Measurements from ENCODE around the gene SETDB2.

Gene SETDB2

GRCh38 chr13:49429121-49429520 lies 15.0 kb upstream of the SETDB2 start:
- DNase-seq (ENCODE audit: low read depth, low spot score), result no peak

DNA sequence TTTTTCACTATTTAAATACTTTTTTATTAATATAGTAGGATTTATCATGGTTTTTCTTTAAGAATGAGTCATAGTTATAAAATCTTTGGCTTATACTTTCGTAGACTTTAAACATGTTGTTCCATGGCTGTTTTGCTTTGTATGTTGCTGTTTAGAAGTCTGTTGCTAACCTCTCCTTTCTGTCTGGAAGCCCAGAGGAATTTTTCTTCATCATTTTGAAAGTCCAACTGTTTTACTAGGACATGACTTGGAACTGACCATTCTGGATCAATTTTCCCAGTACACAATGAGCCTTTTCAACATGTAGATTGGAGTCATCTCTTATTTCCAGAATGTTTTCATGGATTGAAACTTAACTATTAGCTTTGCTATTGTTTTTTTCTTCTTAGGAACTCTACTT lies 8.1 kb upstream of the SETDB2 start:
- DNase-seq (ENCODE audit: low read depth, low spot score), result peak; percentile 16

DNA sequence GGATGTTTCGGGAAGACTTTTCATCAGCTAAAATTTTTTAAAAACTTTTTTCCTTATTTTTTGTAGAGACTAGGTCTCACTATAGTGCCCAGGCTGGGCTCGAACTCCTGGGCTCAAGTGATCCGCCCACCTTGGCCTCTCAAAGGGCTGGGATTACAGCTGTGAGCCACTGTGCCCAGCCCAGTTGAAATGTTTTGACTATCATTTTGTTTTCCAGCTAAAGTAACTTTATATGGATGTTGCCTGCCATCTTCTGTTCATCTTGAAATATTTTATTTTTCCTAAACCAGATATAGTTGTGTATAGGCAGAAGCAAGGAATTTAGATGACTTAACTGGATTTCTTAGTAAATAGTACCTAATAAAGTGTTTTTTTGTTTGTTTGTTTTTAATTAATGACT lies 7.2 kb upstream of the SETDB2 start:
- peak; percentile 43 for DNase-seq (ENCODE audit: low read depth, low spot score)

- DNase-seq (ENCODE audit: low read depth, low spot score), result no peak
Observed at GRCh38 chr13:49437705-49438104, 6.4 kb upstream of the SETDB2 start.

DNA sequence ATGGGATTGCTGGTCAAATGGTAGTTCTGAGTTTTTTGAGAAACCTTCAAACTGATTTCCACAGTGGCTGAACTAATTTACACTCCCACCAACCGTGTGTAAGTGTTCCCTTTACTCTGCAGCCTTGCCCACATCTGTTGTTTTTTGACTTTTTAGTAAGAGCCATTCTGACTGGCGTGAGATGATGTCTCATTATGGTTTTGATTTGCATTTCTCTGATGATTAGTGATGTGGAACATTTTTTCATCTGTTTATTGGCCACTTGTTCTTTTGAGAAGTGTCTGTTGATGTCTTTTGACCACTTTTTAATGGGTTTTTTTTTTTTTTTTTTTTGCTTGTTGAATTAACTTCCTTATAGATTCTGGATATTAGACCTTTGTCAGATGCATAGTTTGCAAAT lies 4.5 kb upstream of the SETDB2 start:
- DNase-seq (ENCODE audit: low read depth, low spot score), result no peak

- DNase-seq (ENCODE audit: low read depth, low spot score), result no peak
Observed at GRCh38 chr13:49441312-49441711, 2.8 kb upstream of the SETDB2 start.

DNA sequence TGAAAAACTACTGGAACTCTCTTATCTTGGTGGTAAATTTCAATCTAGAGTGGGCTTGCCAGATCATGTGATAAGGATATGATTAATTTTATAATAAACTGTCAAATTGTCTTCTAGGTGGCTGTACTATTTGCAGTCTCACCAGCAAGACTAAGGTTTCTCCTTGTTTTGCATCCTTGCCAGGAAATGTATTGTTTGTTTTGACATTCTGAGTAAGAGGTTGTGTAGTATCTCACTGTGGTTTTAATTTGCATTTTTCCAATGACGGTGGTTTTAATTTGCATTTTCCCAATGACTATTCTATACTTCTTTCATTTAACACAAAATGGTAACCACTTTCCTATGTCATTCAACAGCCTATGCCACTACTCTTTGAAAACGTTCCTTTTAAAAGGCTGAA lies 2.2 kb upstream of the SETDB2 start:
- DNase-seq (ENCODE audit: low read depth, low spot score), result peak; percentile 85

DNA sequence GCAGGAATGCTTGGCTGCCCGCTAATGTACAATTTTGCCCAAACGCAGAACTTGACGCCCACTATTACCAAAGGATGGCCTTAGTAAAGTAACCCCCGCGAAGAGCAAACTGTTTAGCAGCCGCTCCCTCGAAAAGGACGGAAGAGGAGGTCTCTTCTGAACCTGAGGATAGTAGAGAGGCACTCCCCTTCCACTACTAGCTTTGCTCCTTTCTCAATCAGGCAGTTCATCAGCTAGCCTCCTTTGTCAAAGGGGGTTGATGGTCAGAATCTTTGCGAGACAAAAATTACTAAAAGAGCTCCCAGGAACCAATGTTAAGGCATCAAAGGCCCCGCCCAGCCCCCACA lies 744 bp upstream of the SETDB2 start:
- DNase-seq (ENCODE audit: low read depth, low spot score), result no peak

DNA sequence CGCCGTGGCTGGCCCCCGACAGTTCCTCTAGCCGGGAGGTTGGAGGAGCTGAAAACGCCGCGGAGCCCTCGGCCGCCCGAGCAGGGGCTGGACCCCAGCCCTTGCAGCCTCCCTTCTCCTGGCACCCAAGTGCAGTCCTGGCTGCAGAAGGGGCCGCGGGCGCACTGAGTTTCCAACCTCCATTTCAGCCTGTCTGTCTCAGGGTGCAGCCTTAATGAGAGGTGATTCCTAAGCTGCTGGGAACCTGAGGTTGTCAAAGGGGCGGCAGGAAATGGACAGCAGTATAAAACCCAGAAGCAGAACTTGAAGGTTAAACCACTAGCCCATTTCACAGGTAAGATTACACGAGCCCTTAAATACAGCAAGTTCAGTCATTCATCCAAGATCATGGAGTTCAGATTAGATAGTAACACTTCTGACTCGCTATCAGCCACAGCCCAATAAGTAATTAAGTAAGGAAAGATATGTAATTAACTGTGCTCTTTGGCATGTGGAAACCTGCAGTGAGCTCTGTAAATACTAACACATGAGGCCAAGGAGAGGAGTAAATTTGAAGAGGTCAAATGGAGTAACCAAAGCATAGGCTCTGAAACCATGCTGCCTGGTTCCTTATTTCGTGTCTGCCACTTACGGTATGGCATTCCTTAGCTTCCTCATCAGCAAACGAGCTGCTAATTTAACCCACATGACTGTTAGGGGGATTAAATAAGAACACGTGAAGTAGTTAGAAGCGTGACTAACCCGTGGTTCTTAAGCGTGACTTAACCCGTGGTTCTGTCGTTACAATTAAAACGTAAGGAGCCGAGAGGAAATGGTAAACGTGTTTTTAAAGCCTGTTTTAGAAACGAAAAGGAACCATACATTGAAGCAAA lies 686 bp downstream of the SETDB2 start:
- DNase-seq (ENCODE audit: low read depth, low spot score), result peak; percentile 59

DNA sequence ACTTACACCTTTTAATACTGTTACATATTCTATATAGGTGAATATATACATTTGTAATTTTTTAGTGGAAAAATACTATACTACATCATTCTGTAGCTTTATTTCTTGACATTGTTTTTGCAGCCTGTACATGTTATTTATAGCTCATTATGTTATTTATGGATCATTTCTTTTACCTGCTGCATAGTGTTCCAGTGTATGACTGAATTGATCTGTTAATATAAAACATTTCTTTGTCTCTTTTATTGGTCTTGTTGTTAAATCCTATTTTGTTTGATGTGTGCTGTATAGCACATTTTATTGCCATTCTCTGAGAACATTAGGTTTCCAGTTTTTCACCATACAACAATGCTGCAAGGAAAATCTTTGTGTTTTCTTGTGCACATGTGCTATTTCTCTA lies 2.4 kb downstream of the SETDB2 start:
- no peak for DNase-seq (ENCODE audit: low read depth, low spot score)

DNA sequence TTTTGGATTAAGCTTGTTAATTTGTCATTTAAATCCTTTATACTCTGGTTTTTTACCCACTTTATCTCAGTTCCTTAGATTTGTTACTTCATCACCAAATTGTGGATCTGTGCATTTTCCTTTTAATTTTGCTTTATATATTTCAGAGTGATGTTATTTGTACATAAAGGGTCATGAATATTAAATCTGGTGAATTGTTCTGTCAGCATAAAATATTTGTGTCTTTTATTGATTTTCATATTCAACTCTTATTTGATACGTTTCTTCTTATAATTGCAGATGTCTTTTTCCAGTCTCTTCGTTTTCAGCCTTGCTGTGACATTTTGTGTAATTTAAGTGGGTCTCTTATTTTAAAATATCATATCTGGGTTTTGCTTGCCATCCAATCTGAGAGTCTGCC lies 4.7 kb downstream of the SETDB2 start:
- DNase-seq (ENCODE audit: low read depth, low spot score), result no peak

DNA sequence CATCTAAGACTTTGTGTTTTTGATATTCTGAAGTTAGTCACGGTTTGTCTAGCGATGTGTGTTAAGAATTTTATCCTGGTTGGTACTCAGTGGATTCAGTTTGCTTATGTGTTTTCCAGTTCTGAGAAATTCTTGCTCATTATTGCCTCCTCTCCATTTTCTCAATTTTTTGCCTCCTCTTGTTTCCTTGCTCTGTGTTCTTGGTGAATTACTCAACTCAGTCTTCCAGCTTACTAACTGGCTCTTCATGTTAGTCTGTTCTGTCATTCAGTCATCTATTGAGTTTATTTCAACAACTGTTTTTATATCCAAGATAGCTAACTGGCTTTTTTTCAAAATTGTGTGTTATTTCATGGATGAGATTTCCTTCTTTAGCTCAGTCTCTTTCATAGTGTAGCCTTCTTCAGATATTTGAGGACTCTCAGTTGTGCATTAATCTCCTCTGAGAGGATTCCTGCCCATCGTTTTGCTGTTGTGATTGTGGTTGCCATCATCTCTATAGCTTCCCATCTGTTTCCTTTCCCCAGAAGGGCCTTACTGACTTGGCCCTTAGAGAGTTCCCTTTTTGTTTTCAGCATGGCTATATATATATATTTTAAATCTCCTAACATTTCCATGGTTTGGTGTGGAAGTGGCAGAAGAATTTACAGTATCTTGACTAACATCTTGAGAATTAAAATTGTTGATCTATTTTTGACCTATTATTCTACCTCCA lies 6.2 kb downstream of the SETDB2 start:
- no peak for DNase-seq (ENCODE audit: low read depth, low spot score)

DNA sequence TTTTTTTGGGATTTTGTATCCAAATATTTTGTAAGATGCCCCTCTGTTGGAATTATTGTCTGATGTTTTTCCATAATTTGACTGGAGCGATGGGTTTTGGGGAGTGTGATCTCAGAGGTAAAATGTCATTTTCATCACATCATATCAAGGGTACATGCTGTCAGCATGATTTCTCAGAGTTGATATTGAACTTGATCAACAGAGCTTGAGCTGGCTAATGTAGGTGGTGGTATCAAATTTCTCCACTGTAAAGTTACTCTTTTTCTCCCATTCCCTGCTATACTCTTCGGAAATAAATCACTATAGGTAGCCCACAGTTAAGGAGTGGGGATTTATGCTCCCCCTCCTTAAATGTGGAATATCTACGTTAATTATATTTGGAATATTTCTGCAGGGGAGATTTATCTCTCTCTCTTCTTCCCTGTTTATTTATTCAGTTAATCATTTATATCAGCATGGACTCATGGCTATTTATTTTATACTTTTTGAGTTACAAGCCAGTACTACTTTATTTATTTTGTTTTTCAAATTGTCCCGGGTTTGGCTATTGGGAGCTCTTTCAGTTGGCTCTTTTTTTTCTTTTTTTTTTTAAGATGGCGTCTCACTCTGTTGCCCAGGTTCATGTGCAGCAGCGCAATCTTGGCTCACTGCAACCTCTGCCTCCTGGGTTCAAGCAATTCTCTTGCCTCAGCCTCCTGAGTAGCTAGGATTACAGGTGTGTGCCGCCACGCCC lies 8.8 kb downstream of the SETDB2 start:
- DNase-seq (ENCODE audit: low read depth, low spot score), result no peak

DNA sequence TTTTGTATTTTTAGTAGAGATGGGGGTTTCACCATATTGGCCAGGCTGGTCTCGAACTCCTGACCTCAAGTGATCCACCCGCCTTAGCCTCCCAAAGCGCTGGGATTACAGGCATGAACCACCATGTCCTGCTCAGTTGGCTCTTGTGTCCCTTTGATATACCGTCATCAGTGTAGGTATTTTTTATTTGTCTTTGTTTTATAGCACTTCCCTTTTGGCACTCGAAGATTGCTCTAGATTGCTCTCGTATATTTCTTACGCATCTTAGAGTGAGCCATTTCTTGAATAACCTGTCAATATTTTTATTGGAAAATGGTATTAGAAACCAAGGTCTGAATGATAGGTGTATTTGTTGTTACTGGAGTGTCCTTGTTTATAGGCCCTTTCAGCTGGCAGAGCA lies 9.4 kb downstream of the SETDB2 start:
- DNase-seq (ENCODE audit: low read depth, low spot score), result no peak

GRCh38 chr13:49454388-49455006 lies 10.4 kb downstream of the SETDB2 start:
- peak; percentile 26 for DNase-seq (ENCODE audit: low read depth, low spot score)

DNA sequence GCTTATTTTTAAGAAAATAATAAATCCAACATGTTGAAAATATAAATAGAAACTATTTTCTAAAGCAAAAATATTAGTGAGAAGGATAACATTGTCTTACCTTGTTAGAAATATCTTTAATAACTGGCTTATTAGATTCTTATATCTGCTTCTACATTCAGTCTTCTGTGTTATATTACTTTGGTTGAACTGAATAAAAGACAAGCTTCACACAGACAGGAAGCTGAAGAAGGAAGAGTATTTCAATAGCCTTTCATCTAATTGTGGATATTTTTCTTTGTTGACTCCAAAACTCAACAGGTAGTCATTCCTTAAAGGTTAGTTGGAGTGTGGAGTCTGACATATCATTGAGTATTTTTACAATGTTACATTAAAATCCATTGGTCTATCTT lies 10.9 kb downstream of the SETDB2 start:
- DNase-seq (ENCODE audit: low read depth, low spot score), result no peak

GRCh38 chr13:49456156-49456555 lies 12.1 kb downstream of the SETDB2 start:
- DNase-seq (ENCODE audit: low read depth, low spot score), result no peak

DNA sequence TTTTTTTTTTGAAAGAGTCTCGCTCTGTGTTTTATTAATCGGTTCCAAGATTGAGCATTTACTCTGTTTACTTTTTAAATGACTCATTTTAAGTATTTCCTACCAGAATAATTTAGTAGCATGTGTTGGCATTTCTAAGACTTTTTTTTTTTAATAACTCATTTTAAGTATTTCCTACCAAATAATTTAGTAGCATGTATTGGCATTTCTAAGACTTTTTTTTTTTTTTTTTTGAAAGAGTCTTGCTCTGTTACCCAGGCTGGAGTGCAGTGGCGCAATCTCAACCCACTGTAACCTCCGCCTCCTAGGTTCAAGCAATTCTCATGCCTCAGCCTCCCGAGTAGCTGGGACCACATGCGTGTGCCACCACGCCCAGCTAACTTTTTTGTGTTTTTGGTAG lies 13.1 kb downstream of the SETDB2 start:
- no peak for DNase-seq (ENCODE audit: low read depth, low spot score)

- no peak for DNase-seq (ENCODE audit: low read depth, low spot score)
Observed at GRCh38 chr13:49459580-49459979, 15.5 kb downstream of the SETDB2 start.

DNA sequence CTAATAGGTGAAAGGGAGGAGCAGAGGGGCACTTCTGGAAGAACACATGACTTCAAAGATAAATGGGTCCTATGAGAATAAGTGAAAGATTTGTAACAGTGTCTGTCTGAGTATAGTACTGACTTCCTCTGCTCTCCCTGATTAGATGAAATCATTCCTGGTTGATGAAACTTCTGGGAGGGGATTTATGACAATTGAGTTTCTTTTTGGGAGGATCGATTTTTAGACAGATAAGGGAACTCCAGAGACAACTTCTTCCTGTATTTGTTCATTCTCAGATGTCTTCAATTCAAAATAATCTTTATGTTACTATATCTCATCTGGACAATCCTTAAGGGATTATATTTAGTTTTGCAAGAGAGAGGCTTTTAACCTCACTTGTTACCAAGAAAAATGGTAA lies 20.0 kb downstream of the SETDB2 start:
- no peak for DNase-seq (ENCODE audit: low read depth, low spot score)

DNA sequence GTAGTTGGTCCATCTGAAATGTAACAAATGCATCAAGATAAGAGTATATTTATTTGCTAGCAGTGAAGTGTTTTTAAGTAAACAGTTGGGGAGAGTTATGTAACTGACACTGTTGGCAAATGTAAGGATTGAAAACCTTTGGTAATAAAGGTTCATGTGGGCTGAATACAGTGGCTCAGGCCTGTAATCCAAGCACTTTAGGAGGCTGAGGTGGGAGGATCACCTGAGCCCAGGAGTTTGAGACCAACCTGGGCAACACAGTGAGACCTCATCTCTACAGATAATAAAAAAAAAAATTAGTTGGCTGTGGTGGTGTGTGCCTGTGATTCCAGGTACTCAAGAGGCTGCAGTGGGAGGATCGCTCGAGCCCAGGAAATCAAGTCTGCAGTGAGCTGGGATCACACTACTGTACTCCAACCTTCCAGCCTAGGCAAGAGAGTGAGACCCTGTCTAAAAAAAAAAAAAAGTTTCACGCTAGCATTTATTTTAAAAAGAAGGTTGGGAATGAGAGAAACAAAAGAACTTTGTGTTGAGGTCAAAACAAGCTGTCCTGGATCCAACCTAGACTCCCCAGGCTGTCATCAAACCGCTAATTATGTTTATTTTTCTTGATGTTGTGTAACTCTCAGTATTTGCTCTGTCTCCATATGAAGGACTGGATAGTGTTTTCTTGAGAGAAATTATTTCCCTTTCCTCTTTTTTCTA lies 20.7 kb downstream of the SETDB2 start:
- DNase-seq (ENCODE audit: low read depth, low spot score), result no peak

Data from astrocyte of the hippocampus (primary cell).